ENCODE results near the gene PAPSS1.

PAPSS1 gene

GRCh38 chr4:107629318-107629717 is 90.7 kb downstream of the PAPSS1 start:
- no peak for DNase-seq (ENCODE audit: low read depth, low spot score)

GRCh38 chr4:107625391-107625902 is 94.6 kb downstream of the PAPSS1 start:
- no peak for DNase-seq (ENCODE audit: low read depth, low spot score)

GRCh38 chr4:107624024-107624423 is 96.0 kb downstream of the PAPSS1 start:
- no peak for DNase-seq (ENCODE audit: low read depth, low spot score)

GRCh38 chr4:107622006-107622405 is 98.0 kb downstream of the PAPSS1 start:
- no peak for DNase-seq (ENCODE audit: low read depth, low spot score)

- DNase-seq (ENCODE audit: low read depth, low spot score): no peak
Measured at GRCh38 chr4:107619731-107620130, 100.3 kb downstream of the PAPSS1 start.

- DNase-seq (ENCODE audit: low read depth, low spot score): no peak
Measured at GRCh38 chr4:107619066-107619465, 101.0 kb downstream of the PAPSS1 start.

GRCh38 chr4:107618656-107619055 is 101.4 kb downstream of the PAPSS1 start:
- no peak for DNase-seq (ENCODE audit: low read depth, low spot score)

GRCh38 chr4:107616838-107617389 is 103.1 kb downstream of the PAPSS1 start:
- DNase-seq (ENCODE audit: low read depth, low spot score): no peak

- DNase-seq (ENCODE audit: low read depth, low spot score): no peak
Measured at GRCh38 chr4:107615809-107616208, 104.2 kb downstream of the PAPSS1 start.

- DNase-seq (ENCODE audit: low read depth, low spot score): no peak
Measured at GRCh38 chr4:107603430-107603829, 116.6 kb downstream of the PAPSS1 start.

- DNase-seq (ENCODE audit: low read depth, low spot score): no peak
Measured at GRCh38 chr4:107600983-107601382, 119.1 kb downstream of the PAPSS1 start.

- DNase-seq (ENCODE audit: low read depth, low spot score): no peak
Measured at GRCh38 chr4:107600436-107600835, 119.6 kb downstream of the PAPSS1 start.

- DNase-seq (ENCODE audit: low read depth, low spot score): no peak
Measured at GRCh38 chr4:107599841-107600240, 120.2 kb downstream of the PAPSS1 start.

GRCh38 chr4:107593230-107593629 is 126.8 kb downstream of the PAPSS1 start:
- DNase-seq (ENCODE audit: low read depth, low spot score): no peak

GRCh38 chr4:107592519-107592918 is 127.5 kb downstream of the PAPSS1 start:
- DNase-seq (ENCODE audit: low read depth, low spot score): no peak

- no peak for DNase-seq (ENCODE audit: low read depth, low spot score)
Measured at GRCh38 chr4:107589269-107589668, 130.8 kb downstream of the PAPSS1 start.

- no peak for DNase-seq (ENCODE audit: low read depth, low spot score)
Measured at GRCh38 chr4:107586371-107586770, 133.7 kb downstream of the PAPSS1 start.

GRCh38 chr4:107579099-107579498 is 140.9 kb downstream of the PAPSS1 start:
- DNase-seq (ENCODE audit: low read depth, low spot score): no peak

- no peak for DNase-seq (ENCODE audit: low read depth, low spot score)
Measured at GRCh38 chr4:107578321-107578720, 141.7 kb downstream of the PAPSS1 start.

- DNase-seq (ENCODE audit: low read depth, low spot score): no peak
Measured at GRCh38 chr4:107577743-107578142, 142.3 kb downstream of the PAPSS1 start.

- no peak for DNase-seq (ENCODE audit: low read depth, low spot score)
Measured at GRCh38 chr4:107575243-107575642, 144.8 kb downstream of the PAPSS1 start.

- no peak for DNase-seq (ENCODE audit: low read depth, low spot score)
Measured at GRCh38 chr4:107572281-107572680, 147.8 kb downstream of the PAPSS1 start.

- no peak for DNase-seq (ENCODE audit: low read depth, low spot score)
Measured at GRCh38 chr4:107570952-107571351, 149.1 kb downstream of the PAPSS1 start.

- DNase-seq (ENCODE audit: low read depth, low spot score): no peak
Measured at GRCh38 chr4:107564326-107564725, 155.7 kb downstream of the PAPSS1 start.

All from activated naive CD8-positive, alpha-beta T cell treated with anti-CD3 and anti-CD28 coated beads, Interleukin-2, amount 50 U/mL, for 16 hours (primary cell).